GM13976 (cell line): ENCODE measurements around the gene ADPRS.

Experiments
- DNase-seq: peaks from one replicate; pipeline ENCODE4 v3.0.0; 2012; ENCODE audit warnings: low spot score
- CTCF ChIP-seq: IDR thresholded peaks from 2 replicates; pipeline ENCODE4 v1.5.1; 2012; ENCODE audit warnings: borderline replicate concordance, mild to moderate bottlenecking; ENCODE audit not compliant: insufficient read depth; ENCODE audit errors: extremely low read depth, missing control alignments, control extremely low read depth
- in situ Hi-C: fragments of 300-500 bp; cut with MboI; formaldehyde crosslinking; loops from one replicate; pipeline ENCODE4 v1.12.0; 2022; ENCODE audit warnings: low sequenced_read_pairs, mixed read lengths, inconsistent platforms; ENCODE audit not compliant: unreplicated experiment

The ADPRS gene

GRCh38 chr1:36096500-36097432 lies 8.1 kb downstream of the ADPRS start:
- in situ Hi-C loops: no loop called here
- TF ChIP-seq CTCF: no peak
- peak; percentile 37 for DNase-seq

DNA sequence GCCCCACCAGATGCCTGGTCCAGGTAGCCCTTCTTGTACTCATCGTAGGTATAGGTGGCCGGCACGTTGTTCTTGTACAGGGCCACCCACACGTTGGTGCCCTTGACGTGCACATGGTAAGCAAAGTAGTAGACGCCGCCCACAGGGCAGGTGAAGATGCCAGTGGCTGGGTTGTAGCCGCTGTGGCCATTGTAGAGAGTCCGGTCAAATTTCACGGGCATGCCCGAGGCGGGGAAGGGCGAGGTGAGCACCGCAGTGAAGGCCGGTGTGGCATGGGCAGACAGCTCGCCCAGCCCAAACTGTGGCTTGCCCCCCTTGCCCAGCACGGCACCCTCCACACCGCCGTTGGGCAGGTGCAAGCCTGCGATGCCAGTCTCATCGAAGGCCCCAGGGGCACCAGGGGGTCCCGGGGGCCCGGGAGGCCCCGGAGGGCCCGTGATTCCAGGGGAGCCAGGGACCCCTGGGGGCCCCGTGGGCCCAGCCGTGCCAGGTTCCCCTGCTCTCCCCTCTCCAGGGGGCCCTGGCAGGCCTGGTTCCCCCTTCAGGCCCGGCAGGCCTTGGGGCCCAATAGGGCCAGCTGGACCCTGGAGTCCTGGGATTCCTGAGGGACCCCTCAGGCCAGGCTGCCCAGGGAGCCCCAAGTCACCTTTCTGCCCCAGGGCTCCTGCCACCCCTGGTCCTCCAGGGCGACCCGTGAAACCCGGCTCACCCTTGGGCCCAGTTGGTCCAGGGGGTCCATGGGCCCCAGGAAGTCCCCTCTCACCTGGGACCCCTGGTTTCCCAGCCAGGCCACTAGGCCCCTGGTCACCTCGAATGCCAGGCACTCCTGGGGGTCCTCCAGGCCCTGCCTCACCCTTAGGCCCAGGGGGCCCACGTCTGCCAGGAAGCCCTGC lies 9.2 kb downstream of the ADPRS start:
- in situ Hi-C loops: no loop called here
- TF ChIP-seq CTCF: no peak
- no peak for DNase-seq

DNA sequence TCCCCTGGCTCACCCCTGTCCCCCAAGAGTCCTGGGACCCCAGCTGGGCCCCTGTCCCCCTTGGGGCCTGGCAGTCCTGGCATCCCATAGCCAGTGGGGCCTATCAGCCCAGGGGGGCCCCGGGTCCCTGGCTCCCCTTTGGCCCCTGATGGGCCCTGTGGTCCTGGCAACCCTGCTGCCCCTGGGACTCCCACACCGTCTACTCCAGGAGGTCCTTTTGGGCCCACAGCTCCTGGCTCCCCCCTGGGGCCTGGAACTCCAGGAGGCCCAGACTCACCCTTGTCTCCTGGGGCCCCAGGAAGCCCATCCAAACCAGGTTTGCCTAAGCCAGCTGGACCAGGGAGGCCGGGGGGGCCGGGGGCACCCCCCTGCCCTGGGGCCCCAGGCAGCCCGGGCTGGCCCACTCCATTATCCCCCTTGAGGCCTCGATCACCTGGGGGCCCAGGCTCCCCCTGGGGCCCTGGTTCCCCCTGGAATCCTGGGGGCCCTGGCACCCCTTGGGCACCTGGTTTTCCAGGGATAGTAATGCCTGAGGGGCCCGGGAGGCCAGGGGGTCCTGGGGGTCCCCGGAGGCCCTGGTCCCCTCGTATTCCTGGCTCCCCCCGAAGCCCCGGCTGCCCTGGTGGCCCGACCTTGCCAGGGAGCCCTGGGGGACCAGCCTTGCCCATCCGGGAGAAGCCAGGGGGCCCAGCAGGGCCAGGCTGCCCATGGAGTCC lies 10.1 kb downstream of the ADPRS start:
- peak; percentile 32 for DNase-seq
- in situ Hi-C loops: no loop called here
- TF ChIP-seq CTCF: no peak

DNA sequence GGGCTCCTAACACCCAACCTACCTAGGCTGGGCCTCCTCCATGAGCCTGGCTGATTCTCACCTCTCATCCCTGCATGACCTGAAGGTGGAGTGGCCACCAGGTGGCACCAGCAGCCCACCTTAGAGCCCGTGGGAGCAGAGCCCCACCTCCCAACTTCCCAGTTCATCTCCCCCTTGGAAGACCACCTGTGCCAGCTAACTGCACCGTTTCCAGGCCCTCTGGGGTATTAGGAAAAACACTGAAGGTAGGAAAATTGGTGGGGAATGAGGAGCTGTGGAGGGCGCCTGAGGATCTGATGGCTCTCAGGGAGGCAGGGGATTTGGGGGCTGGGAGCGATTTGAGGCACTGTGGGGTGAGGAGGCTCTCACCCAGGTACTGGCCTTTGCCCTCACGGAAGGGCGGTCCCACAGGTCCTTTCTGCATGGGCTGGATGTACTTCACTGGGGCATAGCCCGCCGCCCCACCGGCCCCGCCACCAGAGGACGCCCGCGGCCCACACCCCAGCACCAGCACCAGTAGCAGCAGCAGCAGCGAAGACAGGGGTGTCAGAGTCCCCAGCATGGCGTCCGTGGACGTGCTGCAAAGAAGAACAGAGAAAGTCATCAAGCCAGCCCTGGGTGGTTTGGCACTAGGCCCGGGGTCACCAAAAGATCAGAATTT lies 11.1 kb downstream of the ADPRS start:
- peak; percentile 88 for TF ChIP-seq CTCF
- in situ Hi-C loops: loop anchor here (10.0 kb wide), 1 partner anchor 85 kb away; no protein-coding TSS in a partner anchor
- peak; percentile 90 for DNase-seq

GRCh38 chr1:36100376-36100775 lies 11.7 kb downstream of the ADPRS start:
- no peak for DNase-seq
- no peak for TF ChIP-seq CTCF
- in situ Hi-C loops: loop anchor here (10.0 kb wide), 1 partner anchor 84 kb away; no protein-coding TSS in a partner anchor

GRCh38 chr1:36101546-36101945 lies 12.9 kb downstream of the ADPRS start:
- in situ Hi-C loops: loop anchor here (10.0 kb wide), 1 partner anchor 83 kb away; no protein-coding TSS in a partner anchor
- no peak for TF ChIP-seq CTCF
- DNase-seq: no peak
